Endothelial cell (in vitro differentiated cells): ENCODE results near the gene ICE1. TPM values are rescaled to one million over a fixed set of nuclear protein-coding genes. Genes with fewer than 3 reads are reported as not detected.
"Not testable (repeated sequence)": the region's sequence is repeated elsewhere in the genome, so short reads cannot be mapped to it uniquely, and the experiment has no call there.

Experiments
- DNase-seq: peaks from one replicate; pipeline ENCODE4 v3.0.0; 2021; ENCODE audit warnings: low spot score
- H3K27ac Mint-ChIP-seq: one replicate; pipeline ENCODE4 v1.8.0; 2021; ENCODE audit warnings: mixed read lengths, inconsistent platforms; ENCODE audit not compliant: unreplicated experiment
- H3K27me3 Mint-ChIP-seq: one replicate; pipeline ENCODE4 v1.8.0; 2021; ENCODE audit warnings: mild to moderate bottlenecking, moderate library complexity, mixed read lengths, inconsistent platforms; ENCODE audit not compliant: unreplicated experiment
- H3K36me3 Mint-ChIP-seq: one replicate; pipeline ENCODE4 v1.8.0; 2021; ENCODE audit warnings: mild to moderate bottlenecking, low read depth, mixed read lengths, inconsistent platforms; ENCODE audit not compliant: unreplicated experiment
- H3K4me1 Mint-ChIP-seq: one replicate; pipeline ENCODE4 v1.8.0; 2021; ENCODE audit warnings: mild to moderate bottlenecking, mixed read lengths, inconsistent platforms; ENCODE audit not compliant: unreplicated experiment
- H3K4me3 Mint-ChIP-seq: one replicate; pipeline ENCODE4 v1.8.0; 2021; ENCODE audit warnings: mild to moderate bottlenecking, mixed read lengths, inconsistent platforms; ENCODE audit not compliant: unreplicated experiment
- H3K9me3 Mint-ChIP-seq: one replicate; pipeline ENCODE4 v1.8.0; 2021; ENCODE audit warnings: mixed read lengths, inconsistent platforms; ENCODE audit not compliant: unreplicated experiment
- CTCF ChIP-seq: fragments of 200-600 bp; sonication (generic); IDR thresholded peaks from one replicate; pipeline ENCODE4 v1.5.0; 2021; ENCODE audit warnings: antibody characterized with exemption; ENCODE audit not compliant: unreplicated experiment
- total RNA-seq: library from RNA; stranded (reverse); fragmentation: NEBNext Ultra II Directional; extraction: Animal tissue kit (Norgen Biotek cat#: 25700); gene quantifications from one replicate; pipeline ENCODE4 v1.2.1, GENCODE V29; 2021; ENCODE audit not compliant: unreplicated experiment

The ICE1 gene
- total RNA-seq, 1 donor from 2014 or later = 34.9 TPM

- TF ChIP-seq CTCF = no peak
These were observed 68.4 kb downstream of the ICE1 start for GRCh38 chr5:5490774-5491347.

GRCh38 chr5:5492087-5492933, 69.8 kb downstream of the ICE1 start:
- Mint-ChIP-seq H3K4me1 (peaks cover 11% of the 10 kb centered on the region), H3K27me3 (no peaks in the 10 kb centered on the region), H3K36me3 (no peaks in the 10 kb centered on the region), H3K9me3 (no peaks in the 10 kb centered on the region), H3K27ac (no peak overlapping the region), H3K4me3 (no peak overlapping the region)
- peak; percentile 44 for TF ChIP-seq CTCF
- DNase-seq = peak; percentile 41

More at GRCh38 chr5:5490774-5491347, 68.4 kb downstream of the ICE1 start:
- DNase-seq = no peak
- H3K4me3 Mint-ChIP-seq = no peak overlapping the region
- H3K27me3 Mint-ChIP-seq = no peaks in the 10 kb centered on the region
- peaks cover under 1% of the 10 kb centered on the region for H3K36me3 Mint-ChIP-seq
- H3K27ac Mint-ChIP-seq = no peak overlapping the region
- peaks cover 5% of the 10 kb centered on the region for H3K4me1 Mint-ChIP-seq
- H3K9me3 Mint-ChIP-seq = no peaks in the 10 kb centered on the region

- H3K9me3 Mint-ChIP-seq, H3K36me3 Mint-ChIP-seq, DNase-seq, H3K4me3 Mint-ChIP-seq, H3K27me3 Mint-ChIP-seq, H3K27ac Mint-ChIP-seq: not testable (repeated sequence)
- H3K4me1 Mint-ChIP-seq = peaks cover 11% of the 10 kb centered on the region
These were observed 70.4 kb downstream of the ICE1 start for GRCh38 chr5:5492934-5493271.

- Mint-ChIP-seq H3K27ac (no peak overlapping the region), H3K4me3 (no peak overlapping the region), H3K9me3 (no peaks in the 10 kb centered on the region), H3K36me3 (no peaks in the 10 kb centered on the region), H3K27me3 (no peaks in the 10 kb centered on the region), H3K4me1 (peaks cover 11% of the 10 kb centered on the region)
- TF ChIP-seq CTCF = no peak
- DNase-seq = peak; percentile 60
These were observed 72.3 kb downstream of the ICE1 start for GRCh38 chr5:5494489-5495402.

- Mint-ChIP-seq H3K4me3 (no peak overlapping the region), H3K27me3 (peaks cover 1% of the 10 kb centered on the region), H3K4me1 (peaks cover 11% of the 10 kb centered on the region), H3K36me3 (no peaks in the 10 kb centered on the region), H3K27ac (no peak overlapping the region), H3K9me3 (no peaks in the 10 kb centered on the region)
- TF ChIP-seq CTCF = peak; percentile 35
- DNase-seq = peak; percentile 56
These were observed 74.8 kb downstream of the ICE1 start for GRCh38 chr5:5497152-5497788.
